ENCODE results near the gene TMPRSS6. TPM values are rescaled to one million over a fixed set of nuclear protein-coding genes. Genes with fewer than 3 reads are reported as not detected.

The TMPRSS6 gene
- total RNA-seq, 1 donor from 2014 or later = 7.6 TPM

- Mint-ChIP-seq H3K27ac (no peak overlapping the region), H3K4me1 (ENCODE audit: unreplicated experiment) (no peaks in the 10 kb centered on the region), H3K27me3 (peaks cover 8% of the 10 kb centered on the region), H3K4me3 (no peak overlapping the region), H3K36me3 (no peaks in the 10 kb centered on the region), H3K9me3 (no peaks in the 10 kb centered on the region)
- TF ChIP-seq, protein P1, sequence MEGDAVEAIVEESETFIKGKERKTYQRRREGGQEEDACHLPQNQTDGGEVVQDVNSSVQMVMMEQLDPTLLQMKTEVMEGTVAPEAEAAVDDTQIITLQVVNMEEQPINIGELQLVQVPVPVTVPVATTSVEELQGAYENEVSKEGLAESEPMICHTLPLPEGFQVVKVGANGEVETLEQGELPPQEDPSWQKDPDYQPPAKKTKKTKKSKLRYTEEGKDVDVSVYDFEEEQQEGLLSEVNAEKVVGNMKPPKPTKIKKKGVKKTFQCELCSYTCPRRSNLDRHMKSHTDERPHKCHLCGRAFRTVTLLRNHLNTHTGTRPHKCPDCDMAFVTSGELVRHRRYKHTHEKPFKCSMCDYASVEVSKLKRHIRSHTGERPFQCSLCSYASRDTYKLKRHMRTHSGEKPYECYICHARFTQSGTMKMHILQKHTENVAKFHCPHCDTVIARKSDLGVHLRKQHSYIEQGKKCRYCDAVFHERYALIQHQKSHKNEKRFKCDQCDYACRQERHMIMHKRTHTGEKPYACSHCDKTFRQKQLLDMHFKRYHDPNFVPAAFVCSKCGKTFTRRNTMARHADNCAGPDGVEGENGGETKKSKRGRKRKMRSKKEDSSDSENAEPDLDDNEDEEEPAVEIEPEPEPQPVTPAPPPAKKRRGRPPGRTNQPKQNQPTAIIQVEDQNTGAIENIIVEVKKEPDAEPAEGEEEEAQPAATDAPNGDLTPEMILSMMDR (conservative IDR thresholded peaks at IDR 0.05) = no peak
- no peak for DNase-seq (ENCODE audit: extremely low spot score, unreplicated experiment)
Observed at GRCh38 chr22:37126383-37126782, 16.9 kb upstream of the TMPRSS6 start.

DNA sequence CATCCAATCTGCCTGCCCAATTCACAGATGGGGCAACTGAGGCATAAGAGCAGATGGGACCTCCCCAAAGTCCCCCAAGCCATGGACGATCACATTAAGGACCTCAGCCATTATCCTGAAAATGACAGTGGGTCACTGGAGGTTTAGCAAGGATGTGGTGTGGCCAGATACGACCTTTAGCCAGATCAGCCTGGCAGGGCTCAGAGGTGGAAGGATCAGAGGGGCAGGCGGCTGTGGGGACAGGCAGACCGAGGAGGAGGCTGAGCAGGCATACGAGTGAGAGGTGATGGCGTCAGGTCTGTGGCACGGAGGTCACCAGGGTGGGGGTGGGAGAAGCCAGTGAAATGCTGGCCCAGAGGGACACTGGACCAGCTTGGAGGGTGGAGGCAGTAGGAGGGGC, 14.1 kb upstream of the TMPRSS6 start:
- peaks cover 4% of the 10 kb centered on the region for H3K4me1 Mint-ChIP-seq (ENCODE audit: unreplicated experiment)
- peaks cover 8% of the 10 kb centered on the region for H3K27me3 Mint-ChIP-seq
- no peak overlapping the region for H3K4me3 Mint-ChIP-seq
- H3K27ac Mint-ChIP-seq = no peak overlapping the region
- TF ChIP-seq, protein P1 (conservative IDR thresholded peaks at IDR 0.05) = no peak
- DNase-seq (ENCODE audit: extremely low spot score, unreplicated experiment) = no peak
- no peaks in the 10 kb centered on the region for H3K9me3 Mint-ChIP-seq
- no peaks in the 10 kb centered on the region for H3K36me3 Mint-ChIP-seq

GRCh38 chr22:37122598-37123180, 13.2 kb upstream of the TMPRSS6 start:
- Mint-ChIP-seq H3K27me3 (peaks cover 8% of the 10 kb centered on the region), H3K4me1 (ENCODE audit: unreplicated experiment) (peaks cover 4% of the 10 kb centered on the region), H3K9me3 (no peaks in the 10 kb centered on the region), H3K36me3 (no peaks in the 10 kb centered on the region), H3K27ac (no peak overlapping the region), H3K4me3 (no peak overlapping the region)
- TF ChIP-seq, protein P1 (conservative IDR thresholded peaks at IDR 0.05) = no peak
- no peak for DNase-seq (ENCODE audit: extremely low spot score, unreplicated experiment)

DNA sequence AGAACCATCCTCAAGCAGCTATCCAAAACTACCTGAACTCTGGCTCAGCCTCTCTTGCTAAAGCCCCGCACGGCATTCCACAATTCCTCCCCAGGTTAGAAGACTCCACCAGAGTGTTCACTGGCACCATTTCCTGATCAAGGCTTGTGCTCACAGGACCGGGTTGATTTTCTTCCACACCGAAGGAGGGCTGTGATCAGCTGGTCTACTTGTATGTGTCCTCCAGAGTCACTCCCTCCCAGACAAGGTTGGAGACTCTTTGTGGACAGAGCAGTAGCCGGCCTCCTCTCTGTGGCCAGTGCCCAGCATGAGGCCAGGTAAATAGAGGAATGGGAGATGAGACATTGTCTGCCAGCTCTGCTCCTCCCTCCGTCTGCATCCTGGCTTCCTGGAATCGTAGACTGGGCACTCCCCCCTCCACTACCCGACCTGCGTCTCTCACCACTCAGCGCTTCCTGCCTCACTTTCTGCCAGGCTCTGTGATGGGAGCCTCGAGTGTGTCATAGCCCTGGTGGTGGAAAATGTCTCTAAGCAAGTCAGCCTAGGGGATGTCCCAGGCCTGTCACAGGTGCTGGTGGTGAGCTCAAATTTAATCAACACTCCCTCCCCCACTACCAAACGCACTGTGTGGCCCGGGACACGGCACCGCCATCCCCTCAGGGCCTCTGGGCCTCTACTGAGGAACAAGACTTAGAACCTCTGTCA, 12.5 kb upstream of the TMPRSS6 start:
- Mint-ChIP-seq H3K36me3 (no peaks in the 10 kb centered on the region), H3K4me3 (no peak overlapping the region), H3K4me1 (ENCODE audit: unreplicated experiment) (peaks cover 4% of the 10 kb centered on the region), H3K27me3 (peaks cover 8% of the 10 kb centered on the region), H3K27ac (no peak overlapping the region), H3K9me3 (no peaks in the 10 kb centered on the region)
- TF ChIP-seq, protein P1 (conservative IDR thresholded peaks at IDR 0.05) = no peak
- DNase-seq (ENCODE audit: extremely low spot score, unreplicated experiment) = no peak

DNA sequence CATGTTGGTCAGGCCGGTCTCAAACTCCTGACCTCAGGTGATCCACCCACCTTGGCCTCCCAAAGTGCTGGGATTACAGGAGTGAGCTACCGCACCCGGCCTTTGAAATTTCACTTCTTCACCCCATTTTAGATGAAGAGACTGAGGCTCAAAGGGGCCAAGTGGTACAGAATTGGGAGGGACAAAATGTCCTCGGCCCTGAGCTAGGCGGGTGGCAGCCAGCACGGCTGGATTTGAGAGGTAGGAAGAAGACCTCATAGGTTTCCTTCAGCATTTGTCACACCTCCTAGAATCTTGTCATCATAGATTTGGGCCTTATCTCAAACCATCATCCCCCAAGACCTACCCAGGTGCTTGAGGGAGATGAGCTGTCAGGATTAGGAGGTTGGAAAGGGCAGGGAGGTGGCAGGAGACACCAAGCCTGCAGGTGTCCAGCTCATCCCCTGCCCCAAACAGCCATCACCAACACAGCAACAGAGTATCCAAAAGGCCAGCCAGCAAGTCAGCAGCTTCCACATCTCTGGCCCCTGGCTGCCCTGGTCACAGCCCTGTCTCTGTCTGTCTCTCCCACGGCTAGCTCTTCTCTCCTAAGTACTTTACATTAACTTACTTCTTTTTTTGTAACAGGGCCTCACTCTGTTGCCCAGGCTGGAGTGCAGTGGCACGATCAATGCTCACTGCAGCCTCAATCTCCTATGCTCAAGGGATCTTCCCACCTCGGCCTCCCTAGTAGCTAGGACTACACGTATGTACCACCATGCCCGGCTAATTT, 11.2 kb upstream of the TMPRSS6 start:
- H3K4me1 Mint-ChIP-seq (ENCODE audit: unreplicated experiment) = peaks cover 4% of the 10 kb centered on the region
- H3K9me3 Mint-ChIP-seq = no peaks in the 10 kb centered on the region
- no peaks in the 10 kb centered on the region for H3K36me3 Mint-ChIP-seq
- peaks cover 16% of the 10 kb centered on the region for H3K27me3 Mint-ChIP-seq
- H3K27ac Mint-ChIP-seq = no peak overlapping the region
- no peak for DNase-seq (ENCODE audit: extremely low spot score, unreplicated experiment)
- H3K4me3 Mint-ChIP-seq = no peak overlapping the region
- TF ChIP-seq, protein P1 (conservative IDR thresholded peaks at IDR 0.05) = no peak
